NCI-H748 (cell line): ENCODE data around the gene SLC66A2.
"Not testable (repeated sequence)": the region's sequence is repeated elsewhere in the genome, so short reads cannot be mapped to it uniquely, and the experiment has no call there.

Experiments used
- DNase-seq: peaks from one replicate; lab custom pipeline; 2025; ENCODE audit not compliant: unreplicated experiment; lab: John Stamatoyannopoulos, UW

The SLC66A2 gene

GRCh38 chr18:79883461-79884293 is 67.8 kb downstream of the SLC66A2 start:
- no peak for DNase-seq

- no peak for DNase-seq
These were observed 68.8 kb downstream of the SLC66A2 start for GRCh38 chr18:79882522-79883241.

- no peak for DNase-seq
These were observed 69.8 kb downstream of the SLC66A2 start for GRCh38 chr18:79881695-79882094.

- DNase-seq: no peak
These were observed 71.9 kb downstream of the SLC66A2 start for GRCh38 chr18:79879566-79879965.

GRCh38 chr18:79878741-79879378 is 72.6 kb downstream of the SLC66A2 start:
- DNase-seq: no peak

- DNase-seq: not testable (repeated sequence)
These were observed 73.2 kb downstream of the SLC66A2 start for GRCh38 chr18:79878246-79878645.

GRCh38 chr18:79877163-79878091 is 74.0 kb downstream of the SLC66A2 start:
- DNase-seq: peak; percentile 12

GRCh38 chr18:79876497-79876896 is 75.0 kb downstream of the SLC66A2 start:
- DNase-seq: no peak

GRCh38 chr18:79875931-79876461 is 75.5 kb downstream of the SLC66A2 start:
- DNase-seq: no peak

GRCh38 chr18:79875531-79875919 is 75.9 kb downstream of the SLC66A2 start:
- DNase-seq: no peak

- DNase-seq: no peak
These were observed 76.6 kb downstream of the SLC66A2 start for GRCh38 chr18:79874553-79875530.

GRCh38 chr18:79873449-79874110 is 77.9 kb downstream of the SLC66A2 start:
- no peak for DNase-seq

- DNase-seq: no peak
These were observed 78.7 kb downstream of the SLC66A2 start for GRCh38 chr18:79872527-79873444.

GRCh38 chr18:79871481-79872091 is 79.9 kb downstream of the SLC66A2 start:
- no peak for DNase-seq

- DNase-seq: no peak
These were observed 80.4 kb downstream of the SLC66A2 start for GRCh38 chr18:79871026-79871390.

GRCh38 chr18:79870301-79871025 is 81.0 kb downstream of the SLC66A2 start:
- no peak for DNase-seq
